Smooth muscle cell (in vitro differentiated cells): Measurements from ENCODE around the gene PLXNA2. TPM values are rescaled to one million over a fixed set of nuclear protein-coding genes. Genes with fewer than 3 reads are reported as not detected.

Source experiments
- DNase-seq: peaks from one replicate; lab custom pipeline; 2025; ENCODE audit not compliant: unreplicated experiment; lab: John Stamatoyannopoulos, UW
- H2AFZ ChIP-seq: fragments of 200-600 bp; sonication (generic); 2 replicates; pipeline ENCODE4 v1.6.0; 2016; ENCODE audit warnings: antibody characterized with exemption, low read depth, mild to moderate bottlenecking
- H3F3A ChIP-seq: fragments of 200-600 bp; sonication (generic); 2 replicates; pipeline ENCODE4 v1.6.0; 2017; ENCODE audit warnings: antibody characterized with exemption, low read depth
- H3K27ac ChIP-seq: fragments of 200-600 bp; sonication (generic); 2 replicates; pipeline ENCODE4 v1.5.1; 2016; ENCODE audit warnings: low read depth, mild to moderate bottlenecking
- H3K27me3 ChIP-seq: fragments of 200-600 bp; sonication (generic); 2 replicates; pipeline ENCODE4 v1.6.1; 2016; ENCODE audit warnings: low read depth, mild to moderate bottlenecking
- H3K36me3 ChIP-seq: fragments of 200-600 bp; sonication (generic); 2 replicates; pipeline ENCODE4 v1.5.1; 2016; ENCODE audit warnings: low read depth
- H3K4me1 ChIP-seq: fragments of 200-600 bp; sonication (generic); 2 replicates; pipeline ENCODE4 v1.5.1; 2016; ENCODE audit warnings: low read depth
- H3K4me2 ChIP-seq: fragments of 200-600 bp; sonication (generic); 2 replicates; pipeline ENCODE4 v1.6.0; 2016; ENCODE audit warnings: mild to moderate bottlenecking
- H3K4me3 ChIP-seq: fragments of 200-600 bp; sonication (generic); 2 replicates; pipeline ENCODE4 v1.5.1; 2016; ENCODE audit warnings: mild to moderate bottlenecking
- H3K79me2 ChIP-seq: fragments of 200-600 bp; sonication (generic); 2 replicates; pipeline ENCODE4 v1.6.0; 2016; ENCODE audit warnings: low read depth, mild to moderate bottlenecking
- H3K9ac ChIP-seq: fragments of 200-600 bp; sonication (generic); 2 replicates; pipeline ENCODE4 v1.6.0; 2016; ENCODE audit warnings: low read depth
- H3K9me3 ChIP-seq: fragments of 200-600 bp; sonication (generic); replicated peaks from 2 replicates; pipeline ENCODE4 v1.5.1; 2016; ENCODE audit warnings: low read depth
- H4K20me1 ChIP-seq: fragments of 200-600 bp; sonication (generic); 2 replicates; pipeline ENCODE4 v1.6.0; 2016; ENCODE audit warnings: low read depth
- WGBS: methylation state at CpG from one replicate; pipeline ENCODE4 v1.1.7; 2016; ENCODE audit warnings: low lambda C conversion rate; 5-methylcytosine and 5-hydroxymethylcytosine counted together
- polyA plus RNA-seq: library from polyadenylated mRNA; unstranded; fragments of >200 nt; fragmentation: Nextera tagmentation; extraction: Ambion mirVana; gene quantifications from 2 replicates; pipeline ENCODE4 v1.2.1, GENCODE V29; 2016
- total RNA-seq: library from RNA; depleted of rRNA; stranded (reverse); fragments of >200 nt; gene quantifications from 2 replicates; pipeline ENCODE4 v1.2.3, GENCODE V29; 2014
- TF ChIP-seq, protein P1 (sequence below): fragments of 200-600 bp; sonication (generic); IDR thresholded peaks from 2 replicates; pipeline ENCODE4 v1.5.1; 2017; ENCODE audit warnings: borderline replicate concordance, mild to moderate bottlenecking, antibody characterized with exemption; ENCODE audit not compliant: insufficient read depth, poor library complexity, severe bottlenecking

Gene PLXNA2
- total and polyA plus RNA-seq, 2 experiments from 2014 or later: 8.2 to 8.7 TPM

- no peak overlapping the region for H3K4me2 ChIP-seq
- H4K20me1 ChIP-seq: no peaks in the 10 kb centered on the region
- no peak for DNase-seq
- H2AFZ ChIP-seq: no peak overlapping the region
- no peak overlapping the region for H3K4me3 ChIP-seq
- H3K9me3 ChIP-seq: no peaks in the 10 kb centered on the region
- H3K4me1 ChIP-seq: peaks cover 32% of the 10 kb centered on the region
- no peaks in the 10 kb centered on the region for H3K27me3 ChIP-seq
- H3K9ac ChIP-seq: no peak overlapping the region
- H3K36me3 ChIP-seq: no peaks in the 10 kb centered on the region
- H3F3A ChIP-seq: peaks cover 13% of the 10 kb centered on the region
- WGBS: 88% methylated on average over 13 of the region's 13 CpGs
- H3K79me2 ChIP-seq: no peaks in the 10 kb centered on the region
- TF ChIP-seq, protein P1, sequence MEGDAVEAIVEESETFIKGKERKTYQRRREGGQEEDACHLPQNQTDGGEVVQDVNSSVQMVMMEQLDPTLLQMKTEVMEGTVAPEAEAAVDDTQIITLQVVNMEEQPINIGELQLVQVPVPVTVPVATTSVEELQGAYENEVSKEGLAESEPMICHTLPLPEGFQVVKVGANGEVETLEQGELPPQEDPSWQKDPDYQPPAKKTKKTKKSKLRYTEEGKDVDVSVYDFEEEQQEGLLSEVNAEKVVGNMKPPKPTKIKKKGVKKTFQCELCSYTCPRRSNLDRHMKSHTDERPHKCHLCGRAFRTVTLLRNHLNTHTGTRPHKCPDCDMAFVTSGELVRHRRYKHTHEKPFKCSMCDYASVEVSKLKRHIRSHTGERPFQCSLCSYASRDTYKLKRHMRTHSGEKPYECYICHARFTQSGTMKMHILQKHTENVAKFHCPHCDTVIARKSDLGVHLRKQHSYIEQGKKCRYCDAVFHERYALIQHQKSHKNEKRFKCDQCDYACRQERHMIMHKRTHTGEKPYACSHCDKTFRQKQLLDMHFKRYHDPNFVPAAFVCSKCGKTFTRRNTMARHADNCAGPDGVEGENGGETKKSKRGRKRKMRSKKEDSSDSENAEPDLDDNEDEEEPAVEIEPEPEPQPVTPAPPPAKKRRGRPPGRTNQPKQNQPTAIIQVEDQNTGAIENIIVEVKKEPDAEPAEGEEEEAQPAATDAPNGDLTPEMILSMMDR: no peak
- peak overlapping the region; percentile 72 for H3K27ac ChIP-seq
Measured at GRCh38 chr1:208203127-208203847, 40.9 kb downstream of the PLXNA2 start.

DNA sequence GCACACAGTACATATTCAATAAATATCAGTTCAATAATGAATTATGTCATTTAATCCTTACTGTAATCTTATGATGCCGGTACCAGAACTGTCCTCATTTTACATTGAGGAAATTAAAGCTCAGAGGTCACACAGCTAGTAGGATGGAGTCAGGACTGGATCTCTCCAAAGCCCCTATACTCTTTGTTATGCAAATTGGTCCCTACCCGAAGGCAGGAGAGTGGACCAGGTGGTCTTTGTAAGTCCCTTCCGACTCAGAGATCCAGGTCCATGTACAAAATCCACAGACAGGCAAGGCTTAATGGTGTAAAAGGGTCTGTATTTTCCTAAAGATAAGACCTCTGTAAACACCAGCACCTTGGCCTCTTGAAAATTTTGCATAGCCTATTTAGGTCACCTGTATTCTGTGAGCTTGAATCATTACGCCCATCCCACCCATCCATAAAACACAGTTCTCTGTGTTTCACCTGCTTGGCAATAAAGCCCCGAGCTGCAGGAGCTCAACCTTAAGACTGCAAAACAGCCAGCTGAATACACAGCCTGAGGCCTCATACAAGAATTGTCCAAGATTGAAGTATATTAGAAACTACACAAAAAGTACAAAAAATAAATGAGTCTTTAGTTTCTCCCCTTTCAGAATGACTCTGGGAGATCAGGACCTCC, 41.7 kb downstream of the PLXNA2 start:
- H3K27ac ChIP-seq: peak overlapping the region; percentile 70
- TF ChIP-seq, protein P1: no peak
- no peaks in the 10 kb centered on the region for H3K9me3 ChIP-seq
- H3K4me3 ChIP-seq: no peak overlapping the region
- H3K4me2 ChIP-seq: no peak overlapping the region
- no peaks in the 10 kb centered on the region for H3K36me3 ChIP-seq
- H3K79me2 ChIP-seq: no peaks in the 10 kb centered on the region
- H3K4me1 ChIP-seq: peaks cover 38% of the 10 kb centered on the region
- H2AFZ ChIP-seq: no peak overlapping the region
- peaks cover 13% of the 10 kb centered on the region for H3F3A ChIP-seq
- no peak overlapping the region for H3K9ac ChIP-seq
- no peaks in the 10 kb centered on the region for H3K27me3 ChIP-seq
- no peak for DNase-seq
- 87% methylated on average over 5 of the region's 5 CpGs for WGBS
- H4K20me1 ChIP-seq: no peaks in the 10 kb centered on the region

GRCh38 chr1:208201229-208201628, 43.0 kb downstream of the PLXNA2 start:
- Histone ChIP-seq H2AFZ (no peak overlapping the region), H3K4me3 (no peak overlapping the region), H4K20me1 (no peaks in the 10 kb centered on the region), H3K9me3 (no peaks in the 10 kb centered on the region), H3K36me3 (no peaks in the 10 kb centered on the region), H3K27ac (peak overlapping the region; percentile 70), H3K4me1 (peaks cover 38% of the 10 kb centered on the region), H3K79me2 (no peaks in the 10 kb centered on the region), H3K4me2 (peak overlapping the region; percentile 43), H3K9ac (no peak overlapping the region), H3F3A (peaks cover 13% of the 10 kb centered on the region), H3K27me3 (no peaks in the 10 kb centered on the region)
- DNase-seq: no peak
- 2% methylated on average over 4 of the region's 4 CpGs for WGBS
- TF ChIP-seq, protein P1: no peak
